GM21717 (cell line): ENCODE results near the gene TRRAP.
A peak's percentile ranks its signal among the peaks of the same experiment; 100 is the strongest.
"Not testable (repeated sequence)": the region's sequence is repeated elsewhere in the genome, so short reads cannot be mapped to it uniquely, and the experiment has no call there.

Experiments used
- ATAC-seq: cut with Tn5 transposase; IDR thresholded peaks from one replicate; pipeline ENCODE4 v1.9.1; 2021; ENCODE audit warnings: mild to moderate bottlenecking, moderate library complexity; ENCODE audit not compliant: unreplicated experiment

Gene TRRAP

GRCh38 chr7:98864731-98865453 lies 13.4 kb upstream of the TRRAP start:
- no peak for ATAC-seq

GRCh38 chr7:98866351-98866750 lies 12.0 kb upstream of the TRRAP start:
- no peak for ATAC-seq

GRCh38 chr7:98866765-98867164 lies 11.6 kb upstream of the TRRAP start:
- ATAC-seq = no peak

GRCh38 chr7:98868450-98868849 lies 9.9 kb upstream of the TRRAP start:
- ATAC-seq = no peak

GRCh38 chr7:98869027-98869596 lies 9.2 kb upstream of the TRRAP start:
- ATAC-seq = no peak

- ATAC-seq = no peak
Observed at GRCh38 chr7:98869597-98870120, 8.7 kb upstream of the TRRAP start, which contains the start of gene TMEM130. TMEM130 (minus strand) TSS chr7:98870014; CDS start chr7:98869861, 153 bp downstream.

GRCh38 chr7:98870121-98870651 lies 8.1 kb upstream of the TRRAP start:
- ATAC-seq = peak; percentile 64

GRCh38 chr7:98870807-98871491 lies 7.4 kb upstream of the TRRAP start:
- ATAC-seq = no peak

- no peak for ATAC-seq
Observed at GRCh38 chr7:98872328-98872924, 5.9 kb upstream of the TRRAP start.

GRCh38 chr7:98873610-98874009 lies 4.7 kb upstream of the TRRAP start:
- ATAC-seq = not testable (repeated sequence)

GRCh38 chr7:98874942-98875341 lies 3.4 kb upstream of the TRRAP start:
- no peak for ATAC-seq

- ATAC-seq = no peak
Observed at GRCh38 chr7:98875501-98875900, 2.8 kb upstream of the TRRAP start.

- no peak for ATAC-seq
Observed at GRCh38 chr7:98877146-98877545, 1.2 kb upstream of the TRRAP start.

GRCh38 chr7:98877692-98878364 lies 504 bp upstream of the TRRAP start:
- ATAC-seq = no peak

GRCh38 chr7:98879198-98879978 lies 1.1 kb downstream of the TRRAP start:
- peak; percentile 86 for ATAC-seq

- ATAC-seq = no peak
Observed at GRCh38 chr7:98879979-98880315, 1.6 kb downstream of the TRRAP start.

- ATAC-seq = no peak
Observed at GRCh38 chr7:98880485-98880884, 2.2 kb downstream of the TRRAP start.

- ATAC-seq = no peak
Observed at GRCh38 chr7:98881561-98882315, 3.4 kb downstream of the TRRAP start.

- ATAC-seq = no peak
Observed at GRCh38 chr7:98884416-98884815, 6.1 kb downstream of the TRRAP start.
